AG09309 (cell line): ENCODE results near the gene MSANTD7.

Source experiments
- DNase-seq: peaks from one replicate; pipeline ENCODE4 v3.0.0-alpha.2; 2010; ENCODE audit warnings: low read depth
- H3K4me3 ChIP-seq: 2 replicates; pipeline ENCODE4 v1.5.1; 2011; ENCODE audit warnings: mild to moderate bottlenecking, low read depth, low read length, moderate library complexity; ENCODE audit not compliant: control insufficient read depth
- TF ChIP-seq, protein P1 (sequence below): IDR thresholded peaks from 2 replicates; pipeline ENCODE4 v1.5.1; 2011; ENCODE audit warnings: mild to moderate bottlenecking, low read depth, low read length, inconsistent platforms; ENCODE audit not compliant: insufficient read depth, control insufficient read depth; ENCODE audit errors: missing control alignments

Gene MSANTD7

DNA sequence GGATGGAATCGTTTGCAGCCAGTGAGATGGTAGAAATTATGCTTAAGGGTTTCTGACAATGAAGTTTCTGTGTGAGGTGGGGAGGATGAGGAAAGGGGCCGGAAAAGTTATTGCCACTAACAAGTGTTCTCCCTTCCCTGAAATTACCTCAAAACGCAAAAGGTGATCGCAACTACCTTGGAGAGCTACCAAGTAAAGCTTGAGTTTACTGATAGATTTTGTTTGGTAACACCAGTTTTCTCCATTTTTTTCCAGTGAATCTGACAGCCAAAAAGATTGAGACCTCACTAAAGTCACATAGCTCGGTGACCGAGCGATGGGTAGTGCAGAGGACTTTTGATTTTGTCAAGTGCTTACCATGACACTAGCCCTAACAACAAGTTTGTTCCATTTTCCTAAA is 42.1 kb downstream of the MSANTD7 start:
- TF ChIP-seq, protein P1, sequence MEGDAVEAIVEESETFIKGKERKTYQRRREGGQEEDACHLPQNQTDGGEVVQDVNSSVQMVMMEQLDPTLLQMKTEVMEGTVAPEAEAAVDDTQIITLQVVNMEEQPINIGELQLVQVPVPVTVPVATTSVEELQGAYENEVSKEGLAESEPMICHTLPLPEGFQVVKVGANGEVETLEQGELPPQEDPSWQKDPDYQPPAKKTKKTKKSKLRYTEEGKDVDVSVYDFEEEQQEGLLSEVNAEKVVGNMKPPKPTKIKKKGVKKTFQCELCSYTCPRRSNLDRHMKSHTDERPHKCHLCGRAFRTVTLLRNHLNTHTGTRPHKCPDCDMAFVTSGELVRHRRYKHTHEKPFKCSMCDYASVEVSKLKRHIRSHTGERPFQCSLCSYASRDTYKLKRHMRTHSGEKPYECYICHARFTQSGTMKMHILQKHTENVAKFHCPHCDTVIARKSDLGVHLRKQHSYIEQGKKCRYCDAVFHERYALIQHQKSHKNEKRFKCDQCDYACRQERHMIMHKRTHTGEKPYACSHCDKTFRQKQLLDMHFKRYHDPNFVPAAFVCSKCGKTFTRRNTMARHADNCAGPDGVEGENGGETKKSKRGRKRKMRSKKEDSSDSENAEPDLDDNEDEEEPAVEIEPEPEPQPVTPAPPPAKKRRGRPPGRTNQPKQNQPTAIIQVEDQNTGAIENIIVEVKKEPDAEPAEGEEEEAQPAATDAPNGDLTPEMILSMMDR: no peak
- peak overlapping the region; percentile 91 for H3K4me3 ChIP-seq
- no peak for DNase-seq

DNA sequence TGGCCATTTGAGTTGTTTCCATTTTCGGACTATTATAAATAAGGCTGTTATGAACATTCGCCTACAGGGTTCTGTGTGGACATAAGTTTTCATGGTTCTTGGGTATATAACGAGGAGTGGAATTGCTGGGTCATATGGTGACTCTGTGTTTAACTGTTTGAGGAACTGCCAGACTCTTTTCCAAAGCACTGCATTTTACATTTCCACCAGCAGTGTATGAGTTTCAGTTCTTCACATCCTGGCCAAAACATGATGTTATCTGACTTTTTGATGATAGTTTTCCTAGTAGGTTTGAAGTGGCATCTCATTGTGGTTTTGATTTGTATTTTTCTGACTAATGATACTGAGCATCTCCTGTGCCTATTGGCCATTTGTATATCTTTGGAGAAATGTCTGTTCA is 46.0 kb downstream of the MSANTD7 start:
- TF ChIP-seq, protein P1: no peak
- no peak for DNase-seq
- no peak overlapping the region for H3K4me3 ChIP-seq
